ENCODE results near the gene P2RY11.

P2RY11 gene

DNA sequence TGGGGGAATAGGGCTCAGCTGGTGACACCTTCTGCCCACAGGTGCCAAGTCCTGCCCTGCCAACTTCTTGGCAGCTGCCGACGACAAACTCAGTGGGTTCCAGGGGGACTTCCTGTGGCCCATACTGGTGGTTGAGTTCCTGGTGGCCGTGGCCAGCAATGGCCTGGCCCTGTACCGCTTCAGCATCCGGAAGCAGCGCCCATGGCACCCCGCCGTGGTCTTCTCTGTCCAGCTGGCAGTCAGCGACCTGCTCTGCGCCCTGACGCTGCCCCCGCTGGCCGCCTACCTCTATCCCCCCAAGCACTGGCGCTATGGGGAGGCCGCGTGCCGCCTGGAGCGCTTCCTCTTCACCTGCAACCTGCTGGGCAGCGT is 2.1 kb downstream of the P2RY11 start:
- no peak for DNase-seq
- Histone ChIP-seq H3K9ac (ENCODE audit: low read length) (no peak overlapping the region), H3K27me3 (replicated peaks; ENCODE audit: insufficient read depth, low read length) (no peaks in the 10 kb centered on the region), H3K36me3 (replicated peaks; ENCODE audit: insufficient read depth, low read length) (peaks cover 14% of the 10 kb centered on the region), H4K20me1 (ENCODE audit: insufficient read depth, low read length) (no peaks in the 10 kb centered on the region), H3K9me3 (replicated peaks; ENCODE audit: insufficient read depth, low read length) (no peaks in the 10 kb centered on the region), H3K79me2 (ENCODE audit: low read length) (peaks cover 34% of the 10 kb centered on the region), H3K27ac (ENCODE audit: low read length) (no peak overlapping the region), H3F3A (ENCODE audit: insufficient read depth, low read length) (peaks cover 37% of the 10 kb centered on the region), H3K4me3 (ENCODE audit: low read length) (no peak overlapping the region), H3K9me2 (replicated peaks; ENCODE audit: insufficient read depth, low read length) (no peaks in the 10 kb centered on the region), H3K4me1 (ENCODE audit: low read length) (peaks cover 23% of the 10 kb centered on the region), H2AFZ (ENCODE audit: low read length) (no peak overlapping the region), H3K4me2 (ENCODE audit: low read depth, low read length) (no peak overlapping the region)
- TF ChIP-seq EZH2phosphoT487 (IDR thresholded peaks at IDR 0.05; ENCODE audit: low read length) (no peak), EZH2 (optimal IDR thresholded peaks at IDR 0.05; ENCODE audit: low read depth, low read length) (no peak)
- TF ChIP-seq, protein P1, sequence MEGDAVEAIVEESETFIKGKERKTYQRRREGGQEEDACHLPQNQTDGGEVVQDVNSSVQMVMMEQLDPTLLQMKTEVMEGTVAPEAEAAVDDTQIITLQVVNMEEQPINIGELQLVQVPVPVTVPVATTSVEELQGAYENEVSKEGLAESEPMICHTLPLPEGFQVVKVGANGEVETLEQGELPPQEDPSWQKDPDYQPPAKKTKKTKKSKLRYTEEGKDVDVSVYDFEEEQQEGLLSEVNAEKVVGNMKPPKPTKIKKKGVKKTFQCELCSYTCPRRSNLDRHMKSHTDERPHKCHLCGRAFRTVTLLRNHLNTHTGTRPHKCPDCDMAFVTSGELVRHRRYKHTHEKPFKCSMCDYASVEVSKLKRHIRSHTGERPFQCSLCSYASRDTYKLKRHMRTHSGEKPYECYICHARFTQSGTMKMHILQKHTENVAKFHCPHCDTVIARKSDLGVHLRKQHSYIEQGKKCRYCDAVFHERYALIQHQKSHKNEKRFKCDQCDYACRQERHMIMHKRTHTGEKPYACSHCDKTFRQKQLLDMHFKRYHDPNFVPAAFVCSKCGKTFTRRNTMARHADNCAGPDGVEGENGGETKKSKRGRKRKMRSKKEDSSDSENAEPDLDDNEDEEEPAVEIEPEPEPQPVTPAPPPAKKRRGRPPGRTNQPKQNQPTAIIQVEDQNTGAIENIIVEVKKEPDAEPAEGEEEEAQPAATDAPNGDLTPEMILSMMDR (IDR thresholded peaks at IDR 0.05; ENCODE audit: low read length): no peak

GRCh38 chr19:10113964-10114650 is 2.6 kb downstream of the P2RY11 start:
- no peak overlapping the region for H3K4me2 ChIP-seq (ENCODE audit: low read depth, low read length)
- H3K4me1 ChIP-seq (ENCODE audit: low read length): peaks cover 28% of the 10 kb centered on the region
- H4K20me1 ChIP-seq (ENCODE audit: insufficient read depth, low read length): no peaks in the 10 kb centered on the region
- no peaks in the 10 kb centered on the region for H3K9me2 ChIP-seq (replicated peaks; ENCODE audit: insufficient read depth, low read length)
- H3F3A ChIP-seq (ENCODE audit: insufficient read depth, low read length): peaks cover 37% of the 10 kb centered on the region
- H3K27me3 ChIP-seq (replicated peaks; ENCODE audit: insufficient read depth, low read length): no peaks in the 10 kb centered on the region
- no peak overlapping the region for H3K27ac ChIP-seq (ENCODE audit: low read length)
- H3K9ac ChIP-seq (ENCODE audit: low read length): no peak overlapping the region
- peaks cover 34% of the 10 kb centered on the region for H3K79me2 ChIP-seq (ENCODE audit: low read length)
- no peak overlapping the region for H2AFZ ChIP-seq (ENCODE audit: low read length)
- no peak for TF ChIP-seq EZH2 (optimal IDR thresholded peaks at IDR 0.05; ENCODE audit: low read depth, low read length)
- TF ChIP-seq EZH2phosphoT487 (IDR thresholded peaks at IDR 0.05; ENCODE audit: low read length): no peak
- TF ChIP-seq, protein P1 (IDR thresholded peaks at IDR 0.05; ENCODE audit: low read length): no peak
- no peaks in the 10 kb centered on the region for H3K9me3 ChIP-seq (replicated peaks; ENCODE audit: insufficient read depth, low read length)
- DNase-seq: no peak
- H3K36me3 ChIP-seq (replicated peaks; ENCODE audit: insufficient read depth, low read length): peaks cover 14% of the 10 kb centered on the region
- no peak overlapping the region for H3K4me3 ChIP-seq (ENCODE audit: low read length)

DNA sequence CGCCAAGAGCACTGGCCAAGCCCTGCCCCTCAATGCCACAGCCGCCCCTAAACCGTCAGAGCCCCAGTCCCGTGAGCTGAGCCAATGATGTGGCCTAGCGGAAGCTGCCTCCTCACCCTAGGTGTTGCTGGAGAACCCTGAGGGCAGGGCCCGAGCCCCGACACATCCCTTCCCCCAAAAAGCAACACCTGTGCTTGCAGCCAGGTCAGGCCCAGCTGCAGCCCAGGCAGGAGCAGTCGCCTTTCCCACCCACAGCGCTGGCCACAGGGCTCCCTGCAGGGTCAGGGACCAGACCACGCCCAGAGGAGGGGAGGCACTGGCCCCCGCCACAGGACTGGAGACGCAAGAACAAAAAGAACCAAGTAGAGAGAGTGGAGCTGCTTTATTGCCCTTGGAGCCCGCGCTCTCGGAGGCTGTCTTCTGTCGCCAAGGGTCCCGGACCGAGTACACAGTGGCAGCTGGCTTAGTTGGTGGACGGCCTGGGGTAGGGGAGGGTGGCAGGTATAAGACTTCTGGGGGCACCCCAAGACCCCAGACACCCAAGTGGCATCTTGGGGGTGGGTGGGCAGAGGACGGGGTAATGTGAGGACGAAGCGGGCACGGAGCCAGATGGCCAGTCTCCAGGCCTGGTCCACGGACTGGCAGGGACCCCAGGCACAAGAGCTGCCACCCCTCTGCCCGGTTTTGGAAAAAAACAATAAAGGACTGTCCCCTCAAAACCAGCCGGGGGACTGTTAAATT is 3.3 kb downstream of the P2RY11 start:
- Histone ChIP-seq H3K36me3 (replicated peaks; ENCODE audit: insufficient read depth, low read length) (peaks cover 7% of the 10 kb centered on the region), H3K4me2 (ENCODE audit: low read depth, low read length) (no peak overlapping the region), H4K20me1 (ENCODE audit: insufficient read depth, low read length) (no peaks in the 10 kb centered on the region), H3K4me1 (ENCODE audit: low read length) (peaks cover 28% of the 10 kb centered on the region), H3F3A (ENCODE audit: insufficient read depth, low read length) (peaks cover 37% of the 10 kb centered on the region), H2AFZ (ENCODE audit: low read length) (no peak overlapping the region), H3K9ac (ENCODE audit: low read length) (no peak overlapping the region), H3K79me2 (ENCODE audit: low read length) (peaks cover 34% of the 10 kb centered on the region), H3K4me3 (ENCODE audit: low read length) (no peak overlapping the region), H3K9me2 (replicated peaks; ENCODE audit: insufficient read depth, low read length) (no peaks in the 10 kb centered on the region), H3K9me3 (replicated peaks; ENCODE audit: insufficient read depth, low read length) (no peaks in the 10 kb centered on the region), H3K27me3 (replicated peaks; ENCODE audit: insufficient read depth, low read length) (no peaks in the 10 kb centered on the region), H3K27ac (ENCODE audit: low read length) (no peak overlapping the region)
- DNase-seq: no peak
- TF ChIP-seq, protein P1 (IDR thresholded peaks at IDR 0.05; ENCODE audit: low read length): no peak
- TF ChIP-seq EZH2phosphoT487 (IDR thresholded peaks at IDR 0.05; ENCODE audit: low read length): no peak
- no peak for TF ChIP-seq EZH2 (optimal IDR thresholded peaks at IDR 0.05; ENCODE audit: low read depth, low read length)
